NOMO-1 treated with dmso at 0.1 percent for 144 hours (cell line): ENCODE data around the gene CUX1.
"Not testable (repeated sequence)": the region's sequence is repeated elsewhere in the genome, so short reads cannot be mapped to it uniquely, and the experiment has no call there.

ENCODE experiments used
- DNase-seq: peaks from one replicate; lab custom pipeline; 2025; ENCODE audit not compliant: unreplicated experiment; lab: John Stamatoyannopoulos, UW

The CUX1 gene

GRCh38 chr7:101975046-101975445 lies 157.6 kb downstream of the CUX1 start:
- no peak for DNase-seq

- DNase-seq: no peak
Measured at GRCh38 chr7:101976411-101976810, 159.0 kb downstream of the CUX1 start.

- no peak for DNase-seq
Measured at GRCh38 chr7:101977249-101977648, 159.8 kb downstream of the CUX1 start.

- DNase-seq: no peak
Measured at GRCh38 chr7:101978683-101979082, 161.3 kb downstream of the CUX1 start.

GRCh38 chr7:101983147-101983811 lies 165.9 kb downstream of the CUX1 start:
- DNase-seq: no peak

GRCh38 chr7:101984133-101984879 lies 166.9 kb downstream of the CUX1 start:
- DNase-seq: no peak

GRCh38 chr7:101985057-101985902 lies 167.9 kb downstream of the CUX1 start:
- DNase-seq: no peak

- DNase-seq: no peak
Measured at GRCh38 chr7:101985903-101986734, 168.7 kb downstream of the CUX1 start.

GRCh38 chr7:101987494-101987893 lies 170.1 kb downstream of the CUX1 start:
- no peak for DNase-seq

- not testable (repeated sequence) for DNase-seq
Measured at GRCh38 chr7:101988060-101988459, 170.6 kb downstream of the CUX1 start.

- DNase-seq: no peak
Measured at GRCh38 chr7:101988513-101988912, 171.1 kb downstream of the CUX1 start.

GRCh38 chr7:101989101-101989500 lies 171.7 kb downstream of the CUX1 start:
- no peak for DNase-seq

- peak; percentile 72 for DNase-seq
Measured at GRCh38 chr7:101990811-101991418, 173.5 kb downstream of the CUX1 start.

- DNase-seq: no peak
Measured at GRCh38 chr7:101991860-101992259, 174.4 kb downstream of the CUX1 start.

GRCh38 chr7:101993311-101993710 lies 175.9 kb downstream of the CUX1 start:
- no peak for DNase-seq

GRCh38 chr7:101995121-101995520 lies 177.7 kb downstream of the CUX1 start:
- no peak for DNase-seq

GRCh38 chr7:101996131-101996691 lies 178.8 kb downstream of the CUX1 start:
- no peak for DNase-seq

GRCh38 chr7:101996876-101997275 lies 179.4 kb downstream of the CUX1 start:
- no peak for DNase-seq

- no peak for DNase-seq
Measured at GRCh38 chr7:101998029-101998905, 180.8 kb downstream of the CUX1 start.
